Nephron progenitor cell (in vitro differentiated cells): ENCODE results near the gene RASAL3.
"Not testable (repeated sequence)": the region's sequence is repeated elsewhere in the genome, so short reads cannot be mapped to it uniquely, and the experiment has no call there.

Source experiments
- DNase-seq: peaks from one replicate; pipeline ENCODE4 v3.0.0; 2021
- H3K27ac Mint-ChIP-seq: 2 replicates; pipeline ENCODE4 v1.8.0; 2021; ENCODE audit warnings: mild to moderate bottlenecking, moderate library complexity, mixed read lengths
- H3K27me3 Mint-ChIP-seq: 2 replicates; pipeline ENCODE4 v1.8.0; 2021; ENCODE audit warnings: mild to moderate bottlenecking, low read depth, mixed read lengths; ENCODE audit not compliant: poor library complexity
- H3K36me3 Mint-ChIP-seq: 2 replicates; pipeline ENCODE4 v1.8.0; 2021; ENCODE audit warnings: low read depth, mixed read lengths
- H3K4me1 Mint-ChIP-seq: 2 replicates; pipeline ENCODE4 v1.8.0; 2021; ENCODE audit warnings: mixed read lengths
- H3K4me3 Mint-ChIP-seq: 2 replicates; pipeline ENCODE4 v1.8.0; 2021; ENCODE audit warnings: mild to moderate bottlenecking, moderate library complexity, mixed read lengths
- H3K9me3 Mint-ChIP-seq: 2 replicates; pipeline ENCODE4 v1.8.0; 2021; ENCODE audit warnings: mild to moderate bottlenecking, moderate library complexity, mixed read lengths
- TF ChIP-seq, protein P1 (sequence below): fragments of 200-600 bp; sonication (generic); IDR thresholded peaks from 2 replicates; pipeline ENCODE4 v1.5.0; 2021; ENCODE audit warnings: antibody characterized with exemption

The RASAL3 gene

DNA sequence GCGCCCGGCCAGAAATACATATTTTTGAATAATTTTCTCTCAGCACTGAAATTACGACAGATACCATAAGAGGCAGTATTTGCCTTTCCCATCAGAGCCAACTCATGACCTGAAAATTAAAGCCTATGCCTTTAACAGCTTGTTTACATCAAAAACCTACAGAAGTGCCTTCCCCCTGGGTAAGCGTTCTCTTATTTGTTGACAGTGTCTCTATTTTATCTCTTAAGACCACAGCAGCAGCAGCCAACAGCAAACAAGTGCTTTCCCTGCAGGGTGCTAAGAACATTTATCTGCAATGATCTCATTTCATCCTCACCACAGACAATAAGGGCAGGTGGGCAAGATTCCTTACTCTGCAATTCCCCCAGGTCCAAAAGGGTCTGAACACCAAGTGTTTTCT, 51.5 kb downstream of the RASAL3 start:
- H3K27me3 Mint-ChIP-seq, result no peaks in the 10 kb centered on the region
- no peak for DNase-seq
- H3K36me3 Mint-ChIP-seq, result peaks cover 54% of the 10 kb centered on the region
- H3K27ac Mint-ChIP-seq, result peak overlapping the region; percentile 29
- H3K4me1 Mint-ChIP-seq, result peaks cover 58% of the 10 kb centered on the region
- no peak overlapping the region for H3K4me3 Mint-ChIP-seq
- H3K9me3 Mint-ChIP-seq, result no peaks in the 10 kb centered on the region
- TF ChIP-seq, protein P1, sequence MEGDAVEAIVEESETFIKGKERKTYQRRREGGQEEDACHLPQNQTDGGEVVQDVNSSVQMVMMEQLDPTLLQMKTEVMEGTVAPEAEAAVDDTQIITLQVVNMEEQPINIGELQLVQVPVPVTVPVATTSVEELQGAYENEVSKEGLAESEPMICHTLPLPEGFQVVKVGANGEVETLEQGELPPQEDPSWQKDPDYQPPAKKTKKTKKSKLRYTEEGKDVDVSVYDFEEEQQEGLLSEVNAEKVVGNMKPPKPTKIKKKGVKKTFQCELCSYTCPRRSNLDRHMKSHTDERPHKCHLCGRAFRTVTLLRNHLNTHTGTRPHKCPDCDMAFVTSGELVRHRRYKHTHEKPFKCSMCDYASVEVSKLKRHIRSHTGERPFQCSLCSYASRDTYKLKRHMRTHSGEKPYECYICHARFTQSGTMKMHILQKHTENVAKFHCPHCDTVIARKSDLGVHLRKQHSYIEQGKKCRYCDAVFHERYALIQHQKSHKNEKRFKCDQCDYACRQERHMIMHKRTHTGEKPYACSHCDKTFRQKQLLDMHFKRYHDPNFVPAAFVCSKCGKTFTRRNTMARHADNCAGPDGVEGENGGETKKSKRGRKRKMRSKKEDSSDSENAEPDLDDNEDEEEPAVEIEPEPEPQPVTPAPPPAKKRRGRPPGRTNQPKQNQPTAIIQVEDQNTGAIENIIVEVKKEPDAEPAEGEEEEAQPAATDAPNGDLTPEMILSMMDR, result no peak

DNA sequence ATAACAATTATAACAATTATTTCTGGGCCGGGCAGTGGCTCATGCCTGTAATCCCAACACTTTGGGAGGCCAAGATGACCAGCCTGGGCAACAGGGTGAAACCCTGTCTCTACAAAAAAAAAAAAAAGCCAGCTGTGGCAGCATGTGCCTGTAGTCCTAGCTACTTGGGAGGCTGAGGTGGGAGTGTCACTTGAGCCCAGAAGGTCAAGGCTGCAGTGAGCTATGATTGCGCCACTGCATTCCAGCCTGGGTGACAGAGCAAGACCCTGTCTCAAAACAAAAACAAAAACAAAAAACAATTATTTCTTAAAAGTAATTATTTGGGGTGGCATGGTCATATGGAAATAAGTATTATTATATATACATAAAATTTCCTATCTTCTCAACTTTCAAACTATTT, 53.0 kb downstream of the RASAL3 start:
- DNase-seq, H3K9me3 Mint-ChIP-seq: not testable (repeated sequence)

DNA sequence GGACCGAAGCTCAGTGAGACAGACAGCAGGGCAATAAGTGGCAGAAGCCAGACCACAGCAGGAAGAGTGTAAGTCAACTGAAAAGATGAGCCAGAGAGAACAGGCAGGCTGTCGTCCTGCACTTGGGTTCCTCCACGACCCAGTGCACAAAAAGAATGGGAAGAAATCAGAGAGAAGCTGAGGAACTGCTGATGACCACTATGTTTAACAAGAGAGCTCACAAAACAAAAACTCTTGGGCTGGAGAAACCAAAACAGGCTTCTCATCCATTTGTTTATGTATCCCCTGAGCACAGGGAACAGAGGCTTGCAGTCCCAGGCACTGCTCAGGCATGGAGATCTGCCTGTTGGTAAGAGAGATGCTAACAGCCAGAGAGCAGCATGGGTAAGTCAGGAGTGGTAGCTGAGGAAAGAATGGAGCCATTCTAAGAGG, 59.5 kb downstream of the RASAL3 start:
- Mint-ChIP-seq H3K27ac (peak overlapping the region; percentile 98), H3K9me3 (no peaks in the 10 kb centered on the region), H3K36me3 (peaks cover 64% of the 10 kb centered on the region), H3K27me3 (no peaks in the 10 kb centered on the region), H3K4me3 (no peak overlapping the region), H3K4me1 (peaks cover 35% of the 10 kb centered on the region)
- DNase-seq, result no peak
- TF ChIP-seq, protein P1, result no peak

More for the DNA sequence above, 53.0 kb downstream of the RASAL3 start:
- peaks cover 44% of the 10 kb centered on the region for H3K4me1 Mint-ChIP-seq
- not testable (repeated sequence) for H3K27me3 Mint-ChIP-seq, H3K4me3 Mint-ChIP-seq, H3K27ac Mint-ChIP-seq
- peaks cover 51% of the 10 kb centered on the region for H3K36me3 Mint-ChIP-seq

DNA sequence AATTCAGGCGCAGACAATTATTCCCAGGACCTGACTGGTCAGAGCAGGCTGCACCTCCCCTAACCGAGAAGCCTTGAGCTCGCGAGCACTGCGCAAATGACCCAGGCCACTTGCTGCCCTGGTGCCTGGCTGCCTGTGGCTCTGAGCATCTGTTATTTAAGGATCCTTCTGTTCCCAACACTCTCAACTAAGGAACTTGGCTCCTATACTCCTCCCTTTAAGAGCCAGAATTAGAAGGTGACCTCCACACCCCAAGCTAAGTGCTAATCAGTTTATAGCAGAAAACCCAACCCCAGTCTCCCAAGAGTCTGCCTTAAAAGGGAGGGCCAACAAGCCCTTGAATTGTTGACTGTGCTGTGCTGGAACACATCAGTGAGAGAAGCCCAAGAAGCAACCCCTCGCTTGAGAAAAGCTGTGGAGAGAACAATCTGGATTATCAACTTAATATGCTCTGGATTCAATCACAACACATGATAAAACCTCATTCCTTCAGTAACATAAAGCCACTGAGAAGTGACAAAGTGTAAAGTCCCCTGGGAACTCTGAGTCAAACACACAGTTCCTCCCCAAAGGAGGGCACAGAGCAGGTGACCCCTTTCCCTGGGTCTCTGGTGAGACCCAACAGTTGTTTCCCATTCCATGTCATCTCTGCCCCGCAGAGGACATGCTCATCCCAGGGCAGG, 60.1 kb downstream of the RASAL3 start:
- H3K27ac Mint-ChIP-seq, result peak overlapping the region; percentile 98
- peaks cover 59% of the 10 kb centered on the region for H3K36me3 Mint-ChIP-seq
- peaks cover 31% of the 10 kb centered on the region for H3K4me1 Mint-ChIP-seq
- TF ChIP-seq, protein P1, result no peak
- no peak overlapping the region for H3K4me3 Mint-ChIP-seq
- no peaks in the 10 kb centered on the region for H3K9me3 Mint-ChIP-seq
- DNase-seq, result no peak
- H3K27me3 Mint-ChIP-seq, result no peaks in the 10 kb centered on the region

DNA sequence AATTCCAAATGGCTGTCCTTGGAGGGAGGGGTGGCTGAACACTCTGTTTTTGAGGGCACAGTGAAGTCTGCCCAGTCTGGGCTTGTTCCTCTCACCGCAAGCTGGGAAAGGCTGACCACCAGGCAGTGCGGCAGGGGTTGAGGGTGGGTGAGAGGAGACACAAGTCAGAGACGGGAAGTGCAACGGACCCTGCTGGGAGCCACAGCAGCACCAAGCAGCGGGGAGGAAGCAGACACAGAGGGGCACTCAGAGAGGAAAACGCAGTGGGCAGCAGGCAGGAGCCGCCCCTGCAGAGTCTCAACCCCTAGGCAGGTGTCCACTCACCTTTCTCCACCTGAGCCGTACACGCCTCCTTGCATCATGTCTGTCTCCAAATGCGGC, 61.2 kb downstream of the RASAL3 start:
- no peak overlapping the region for H3K4me3 Mint-ChIP-seq
- no peak for DNase-seq
- H3K4me1 Mint-ChIP-seq, result peaks cover 28% of the 10 kb centered on the region
- no peaks in the 10 kb centered on the region for H3K9me3 Mint-ChIP-seq
- peaks cover 48% of the 10 kb centered on the region for H3K36me3 Mint-ChIP-seq
- TF ChIP-seq, protein P1, result no peak
- no peaks in the 10 kb centered on the region for H3K27me3 Mint-ChIP-seq
- peak overlapping the region; percentile 91 for H3K27ac Mint-ChIP-seq

DNA sequence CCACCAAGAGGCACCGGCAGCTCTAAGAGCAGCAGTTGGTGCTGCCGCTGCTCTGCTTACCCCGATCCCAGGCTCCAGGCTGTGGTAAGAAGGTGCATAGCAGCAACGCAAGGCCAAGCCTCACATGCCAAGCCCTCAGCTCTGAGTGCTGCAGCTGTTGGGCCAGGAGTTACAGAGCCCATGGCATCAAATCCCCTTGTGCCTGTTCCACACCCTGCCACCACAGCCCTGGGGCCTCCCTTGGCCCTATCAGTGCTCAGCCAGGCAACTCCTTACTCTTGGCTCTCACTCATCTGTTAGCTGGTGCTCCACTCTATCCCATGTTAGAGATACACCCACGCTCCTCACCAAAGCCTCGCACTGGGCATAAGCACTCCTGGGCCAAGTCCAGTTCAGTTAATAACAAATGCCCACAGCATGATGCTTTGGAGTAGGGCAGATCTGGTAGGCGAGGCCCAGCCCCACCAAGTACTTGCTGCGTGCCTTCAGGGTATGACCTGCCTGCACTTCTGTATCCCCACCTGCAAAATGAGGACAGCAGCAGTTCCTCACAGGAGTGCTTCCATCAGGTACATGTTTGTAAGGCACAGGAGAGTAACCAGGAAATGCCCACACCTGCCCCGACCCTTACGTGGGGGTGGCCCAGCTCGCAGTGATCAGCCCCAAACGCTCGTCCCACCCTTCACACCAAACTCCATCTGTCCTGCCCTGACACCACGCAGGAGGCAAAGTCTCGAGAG, 61.8 kb downstream of the RASAL3 start:
- TF ChIP-seq, protein P1, result no peak
- no peaks in the 10 kb centered on the region for H3K9me3 Mint-ChIP-seq
- H3K27me3 Mint-ChIP-seq, result no peaks in the 10 kb centered on the region
- H3K27ac Mint-ChIP-seq, result peak overlapping the region; percentile 59
- no peak for DNase-seq
- H3K36me3 Mint-ChIP-seq, result peaks cover 46% of the 10 kb centered on the region
- no peak overlapping the region for H3K4me3 Mint-ChIP-seq
- peaks cover 28% of the 10 kb centered on the region for H3K4me1 Mint-ChIP-seq
